Measurements from ENCODE around the gene PRAMEF20.
"Not testable (repeated sequence)": the region's sequence is repeated elsewhere in the genome, so short reads cannot be mapped to it uniquely, and the experiment has no call there.

DNA sequence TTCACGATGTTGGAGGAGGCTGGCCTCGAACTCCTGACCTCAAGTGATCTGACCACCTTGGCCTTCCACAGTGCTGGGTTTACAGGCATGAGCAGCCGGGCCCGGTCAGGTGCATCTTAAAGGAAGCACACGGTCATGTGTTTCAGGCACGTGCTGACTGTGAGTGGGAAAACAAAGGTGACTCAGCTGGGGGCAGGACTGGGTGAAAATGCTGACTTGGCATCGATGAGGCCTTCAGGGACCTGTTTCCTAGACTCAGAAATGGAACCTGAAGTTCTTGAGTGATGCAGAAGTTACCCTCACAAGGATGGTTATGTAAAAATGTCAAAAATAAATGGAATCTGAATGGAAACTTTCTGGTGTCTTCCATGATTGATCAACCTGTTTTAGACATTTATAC is 17.2 kb upstream of the PRAMEF20 start:
- not testable (repeated sequence) for TF ChIP-seq EP300, POLR2AphosphoS5 (IDR thresholded peaks at IDR 0.05)
- TF ChIP-seq, protein P1, sequence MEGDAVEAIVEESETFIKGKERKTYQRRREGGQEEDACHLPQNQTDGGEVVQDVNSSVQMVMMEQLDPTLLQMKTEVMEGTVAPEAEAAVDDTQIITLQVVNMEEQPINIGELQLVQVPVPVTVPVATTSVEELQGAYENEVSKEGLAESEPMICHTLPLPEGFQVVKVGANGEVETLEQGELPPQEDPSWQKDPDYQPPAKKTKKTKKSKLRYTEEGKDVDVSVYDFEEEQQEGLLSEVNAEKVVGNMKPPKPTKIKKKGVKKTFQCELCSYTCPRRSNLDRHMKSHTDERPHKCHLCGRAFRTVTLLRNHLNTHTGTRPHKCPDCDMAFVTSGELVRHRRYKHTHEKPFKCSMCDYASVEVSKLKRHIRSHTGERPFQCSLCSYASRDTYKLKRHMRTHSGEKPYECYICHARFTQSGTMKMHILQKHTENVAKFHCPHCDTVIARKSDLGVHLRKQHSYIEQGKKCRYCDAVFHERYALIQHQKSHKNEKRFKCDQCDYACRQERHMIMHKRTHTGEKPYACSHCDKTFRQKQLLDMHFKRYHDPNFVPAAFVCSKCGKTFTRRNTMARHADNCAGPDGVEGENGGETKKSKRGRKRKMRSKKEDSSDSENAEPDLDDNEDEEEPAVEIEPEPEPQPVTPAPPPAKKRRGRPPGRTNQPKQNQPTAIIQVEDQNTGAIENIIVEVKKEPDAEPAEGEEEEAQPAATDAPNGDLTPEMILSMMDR (IDR thresholded peaks at IDR 0.05), result not testable (repeated sequence)
